Measurements from ENCODE around the gene PRKCA.

The PRKCA gene

DNA sequence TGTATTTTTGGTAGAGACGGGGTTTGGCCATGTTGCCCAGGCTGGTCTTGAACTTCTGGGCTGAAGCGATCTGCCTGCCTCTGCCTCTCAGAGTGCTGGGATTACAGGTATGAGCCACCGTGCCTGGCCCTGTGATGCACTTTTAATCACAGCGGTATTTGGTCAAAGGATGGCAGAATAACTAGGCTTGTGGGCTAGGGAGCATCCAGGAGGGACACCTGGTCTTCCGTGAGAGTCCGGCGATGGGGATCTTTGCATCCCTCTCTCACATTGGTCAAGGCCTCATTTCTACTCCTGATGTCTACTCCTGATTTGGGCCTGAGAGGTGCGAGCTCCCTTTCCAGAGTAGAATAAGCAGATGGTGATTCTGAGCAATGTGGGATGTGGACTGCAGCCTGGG is 274.6 kb downstream of the PRKCA start:
- Histone ChIP-seq H3K4me3 (ENCODE audit: low read length) (no peak overlapping the region), H3K27ac (ENCODE audit: low read length) (no peak overlapping the region), H3K27me3 (ENCODE audit: low read depth, low read length) (no peaks in the 10 kb centered on the region), H3K4me2 (ENCODE audit: low read length) (no peak overlapping the region), H3K4me1 (ENCODE audit: low read length) (no peaks in the 10 kb centered on the region), H3K79me2 (ENCODE audit: low read length) (no peaks in the 10 kb centered on the region), H4K20me1 (ENCODE audit: insufficient read depth, low read length) (no peaks in the 10 kb centered on the region), H2AFZ (ENCODE audit: low read depth, low read length) (no peak overlapping the region), H3K36me3 (replicated peaks; ENCODE audit: low read depth, low read length) (no peaks in the 10 kb centered on the region), H3K9me3 (ENCODE audit: insufficient read depth, low read length) (no peaks in the 10 kb centered on the region), H3K9ac (ENCODE audit: low read length) (no peak overlapping the region)
- TF ChIP-seq, protein P1, sequence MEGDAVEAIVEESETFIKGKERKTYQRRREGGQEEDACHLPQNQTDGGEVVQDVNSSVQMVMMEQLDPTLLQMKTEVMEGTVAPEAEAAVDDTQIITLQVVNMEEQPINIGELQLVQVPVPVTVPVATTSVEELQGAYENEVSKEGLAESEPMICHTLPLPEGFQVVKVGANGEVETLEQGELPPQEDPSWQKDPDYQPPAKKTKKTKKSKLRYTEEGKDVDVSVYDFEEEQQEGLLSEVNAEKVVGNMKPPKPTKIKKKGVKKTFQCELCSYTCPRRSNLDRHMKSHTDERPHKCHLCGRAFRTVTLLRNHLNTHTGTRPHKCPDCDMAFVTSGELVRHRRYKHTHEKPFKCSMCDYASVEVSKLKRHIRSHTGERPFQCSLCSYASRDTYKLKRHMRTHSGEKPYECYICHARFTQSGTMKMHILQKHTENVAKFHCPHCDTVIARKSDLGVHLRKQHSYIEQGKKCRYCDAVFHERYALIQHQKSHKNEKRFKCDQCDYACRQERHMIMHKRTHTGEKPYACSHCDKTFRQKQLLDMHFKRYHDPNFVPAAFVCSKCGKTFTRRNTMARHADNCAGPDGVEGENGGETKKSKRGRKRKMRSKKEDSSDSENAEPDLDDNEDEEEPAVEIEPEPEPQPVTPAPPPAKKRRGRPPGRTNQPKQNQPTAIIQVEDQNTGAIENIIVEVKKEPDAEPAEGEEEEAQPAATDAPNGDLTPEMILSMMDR (IDR thresholded peaks at IDR 0.05; ENCODE audit: low read depth, low read length): no peak
- no peak for TF ChIP-seq EZH2phosphoT487 (IDR thresholded peaks at IDR 0.05; ENCODE audit: low read depth)

DNA sequence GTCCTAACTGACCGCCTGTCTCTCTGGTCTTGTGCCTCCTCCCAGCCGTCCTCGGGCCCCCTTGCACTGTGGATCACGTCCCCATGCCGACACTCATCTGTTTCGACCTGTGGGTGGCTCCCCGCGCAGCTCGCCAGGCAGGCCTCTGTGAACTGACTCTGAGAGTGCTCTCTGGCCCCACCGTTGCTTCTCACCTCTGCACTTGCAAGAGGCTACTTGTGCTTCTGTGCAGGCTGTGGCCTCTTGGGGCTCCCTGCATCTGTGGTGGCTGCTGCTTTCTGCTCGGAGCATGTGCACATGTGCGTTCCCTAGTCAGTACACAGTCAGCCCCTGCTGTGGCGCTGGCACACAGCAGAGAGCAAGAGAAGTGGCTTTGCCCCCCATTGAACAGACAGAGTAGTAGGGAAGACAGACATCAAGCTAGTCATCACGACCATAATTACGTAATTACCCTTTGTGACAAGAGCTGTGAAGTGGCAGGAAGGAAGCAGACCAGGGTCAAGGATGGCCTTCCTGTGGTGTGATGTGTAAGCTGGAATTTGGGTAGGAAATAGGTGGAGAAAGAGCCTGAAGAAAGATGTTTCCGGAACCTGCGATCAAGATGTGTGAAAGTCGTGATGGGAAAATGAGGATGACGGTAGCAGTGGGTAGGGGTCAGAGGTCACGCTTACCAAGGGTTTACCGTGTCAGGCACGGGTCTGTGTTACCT is 276.5 kb downstream of the PRKCA start:
- TF ChIP-seq, protein P1 (IDR thresholded peaks at IDR 0.05; ENCODE audit: low read depth, low read length): no peak
- TF ChIP-seq EZH2phosphoT487 (IDR thresholded peaks at IDR 0.05; ENCODE audit: low read depth): no peak
- Histone ChIP-seq H3K4me2 (ENCODE audit: low read length) (no peak overlapping the region), H3K4me1 (ENCODE audit: low read length) (no peaks in the 10 kb centered on the region), H3K4me3 (ENCODE audit: low read length) (no peak overlapping the region), H3K27me3 (ENCODE audit: low read depth, low read length) (no peaks in the 10 kb centered on the region), H3K9me3 (ENCODE audit: insufficient read depth, low read length) (no peaks in the 10 kb centered on the region), H2AFZ (ENCODE audit: low read depth, low read length) (no peak overlapping the region), H3K36me3 (replicated peaks; ENCODE audit: low read depth, low read length) (no peaks in the 10 kb centered on the region), H4K20me1 (ENCODE audit: insufficient read depth, low read length) (no peaks in the 10 kb centered on the region), H3K9ac (ENCODE audit: low read length) (no peak overlapping the region), H3K27ac (ENCODE audit: low read length) (no peak overlapping the region), H3K79me2 (ENCODE audit: low read length) (no peaks in the 10 kb centered on the region)

DNA sequence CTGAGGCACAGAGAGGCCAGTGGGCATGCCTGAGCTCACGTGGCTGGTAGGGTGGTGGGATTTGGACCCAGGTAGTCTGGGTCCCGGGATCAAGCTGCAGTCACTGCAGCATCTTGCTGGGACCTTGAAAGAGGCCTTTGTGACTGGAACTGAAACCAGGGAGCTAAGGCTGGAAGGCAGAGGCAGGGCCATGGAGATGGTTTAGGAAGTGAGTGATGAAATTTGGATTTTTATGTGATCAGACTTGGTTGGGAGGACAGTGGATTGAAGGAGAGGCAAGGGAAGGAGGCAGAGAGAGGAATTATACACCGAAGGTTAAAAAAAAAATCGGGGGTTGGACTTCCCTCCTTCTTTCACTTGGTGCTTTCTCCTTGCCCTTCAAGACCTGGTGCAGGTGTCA is 277.1 kb downstream of the PRKCA start:
- no peak overlapping the region for H3K27ac ChIP-seq (ENCODE audit: low read length)
- H3K4me3 ChIP-seq (ENCODE audit: low read length): no peak overlapping the region
- TF ChIP-seq EZH2phosphoT487 (IDR thresholded peaks at IDR 0.05; ENCODE audit: low read depth): no peak
- TF ChIP-seq, protein P1 (IDR thresholded peaks at IDR 0.05; ENCODE audit: low read depth, low read length): no peak
- no peak overlapping the region for H2AFZ ChIP-seq (ENCODE audit: low read depth, low read length)
- H3K4me1 ChIP-seq (ENCODE audit: low read length): no peaks in the 10 kb centered on the region
- no peak overlapping the region for H3K4me2 ChIP-seq (ENCODE audit: low read length)
- no peak overlapping the region for H3K9ac ChIP-seq (ENCODE audit: low read length)
- no peaks in the 10 kb centered on the region for H3K27me3 ChIP-seq (ENCODE audit: low read depth, low read length)
- H4K20me1 ChIP-seq (ENCODE audit: insufficient read depth, low read length): no peaks in the 10 kb centered on the region
- no peaks in the 10 kb centered on the region for H3K79me2 ChIP-seq (ENCODE audit: low read length)
- no peaks in the 10 kb centered on the region for H3K9me3 ChIP-seq (ENCODE audit: insufficient read depth, low read length)
- H3K36me3 ChIP-seq (replicated peaks; ENCODE audit: low read depth, low read length): no peaks in the 10 kb centered on the region

DNA sequence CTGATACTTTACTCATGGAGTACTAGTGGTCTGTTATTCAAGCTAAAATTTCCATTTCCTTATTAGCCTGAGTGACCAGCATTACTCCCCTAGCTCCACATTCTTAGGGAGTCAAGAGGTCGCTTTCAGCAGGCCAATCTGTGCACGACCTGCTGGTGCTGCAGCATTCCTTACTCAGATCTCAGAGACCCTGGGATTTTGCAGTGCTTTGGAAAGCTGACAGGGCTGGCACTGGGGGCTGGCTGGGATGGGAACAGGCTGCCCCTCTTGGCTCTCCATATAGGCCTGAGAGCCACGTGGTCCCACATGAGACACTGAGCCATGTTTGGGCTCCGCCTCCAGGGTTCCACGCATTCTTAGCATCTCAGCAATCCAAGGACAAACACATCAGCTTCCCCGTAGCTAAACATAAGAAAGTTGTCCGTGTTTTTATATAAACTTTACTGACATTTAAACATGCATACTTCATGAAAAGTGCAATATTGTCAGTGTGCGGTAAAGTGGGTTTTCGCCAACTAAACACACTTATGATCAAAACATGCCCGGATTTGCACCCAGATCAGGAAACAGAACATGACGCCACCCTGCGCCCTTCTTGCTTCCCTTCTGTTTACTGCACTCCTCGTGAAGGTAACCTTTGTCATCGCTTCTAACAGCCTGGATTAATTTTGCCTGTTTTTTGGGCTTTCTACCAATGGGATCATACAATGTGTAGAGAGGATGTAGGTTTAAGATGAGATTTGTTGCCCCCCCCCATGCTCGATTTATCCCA is 278.0 kb downstream of the PRKCA start:
- no peaks in the 10 kb centered on the region for H3K9me3 ChIP-seq (ENCODE audit: insufficient read depth, low read length)
- H3K27ac ChIP-seq (ENCODE audit: low read length): no peak overlapping the region
- no peak overlapping the region for H3K4me3 ChIP-seq (ENCODE audit: low read length)
- no peak overlapping the region for H3K4me2 ChIP-seq (ENCODE audit: low read length)
- H3K9ac ChIP-seq (ENCODE audit: low read length): no peak overlapping the region
- H3K36me3 ChIP-seq (replicated peaks; ENCODE audit: low read depth, low read length): no peaks in the 10 kb centered on the region
- H3K4me1 ChIP-seq (ENCODE audit: low read length): no peaks in the 10 kb centered on the region
- H3K27me3 ChIP-seq (ENCODE audit: low read depth, low read length): no peaks in the 10 kb centered on the region
- no peaks in the 10 kb centered on the region for H4K20me1 ChIP-seq (ENCODE audit: insufficient read depth, low read length)
- TF ChIP-seq, protein P1 (IDR thresholded peaks at IDR 0.05; ENCODE audit: low read depth, low read length): no peak
- no peak for TF ChIP-seq EZH2phosphoT487 (IDR thresholded peaks at IDR 0.05; ENCODE audit: low read depth)
- no peak overlapping the region for H2AFZ ChIP-seq (ENCODE audit: low read depth, low read length)
- H3K79me2 ChIP-seq (ENCODE audit: low read length): no peaks in the 10 kb centered on the region
